Measurements from ENCODE around the gene TFIP11. TPM values are rescaled to one million over a fixed set of nuclear protein-coding genes. Genes with fewer than 3 reads are reported as not detected.
A peak's percentile ranks its signal among the peaks of the same experiment; 100 is the strongest.

The TFIP11 gene
- total and polyA plus RNA-seq, 9 of the 15 experiments (the other 6 are each of a cell fraction or from before 2014, with no cell fraction given) = 11.5 to 38.1 (median 25.2) TPM

DNA sequence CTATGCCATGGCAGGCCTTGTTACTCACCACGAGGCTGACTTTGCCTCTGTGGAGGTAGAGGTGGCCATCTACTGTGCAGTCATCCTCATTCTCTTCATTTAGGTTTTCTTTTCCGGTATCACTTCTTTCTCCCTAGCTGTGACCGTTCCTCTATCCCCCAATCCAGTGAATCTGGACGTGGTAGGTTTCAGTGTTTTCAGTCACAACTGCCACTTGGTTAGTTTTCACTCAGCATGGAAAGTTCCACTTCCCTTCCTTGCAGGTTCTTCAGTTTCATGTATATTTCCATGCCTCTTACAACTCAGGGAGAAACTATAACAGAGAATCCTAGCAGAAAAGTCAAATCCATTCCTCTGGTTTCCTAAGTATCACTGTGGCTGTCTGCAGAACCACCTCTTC is 30.6 kb downstream of the TFIP11 start:
- 8% methylated on average over 4 of the region's 4 CpGs for WGBS (ENCODE audit: insufficient coverage, low coverage, missing lambda C conversion rate)
- H3K9me1 ChIP-seq (ENCODE audit: control insufficient read depth, insufficient read depth, low read length) = no peaks in the 10 kb centered on the region
- H4K20me1 ChIP-seq (replicated peaks; ENCODE audit: control insufficient read depth, insufficient read depth, low read length) = no peaks in the 10 kb centered on the region
- no TSS peak for BruUV-seq (replicated peaks)
- peak overlapping the region; percentile 89 for H3K4me3 ChIP-seq
- H3K27ac ChIP-seq (ENCODE audit: extremely low read depth, low read depth, low read length) = peak overlapping the region; percentile 86
- peak overlapping the region; percentile 71 to 72; a peak in 3 of 4 replicates for H3K9ac ChIP-seq (ENCODE audit: insufficient read depth in 1 of 2, low read depth in 2 of 2, low read length in 2 of 2)
- H3K4me2 ChIP-seq (ENCODE audit: insufficient read depth, low read length) = peak overlapping the region; percentile 97
- peaks cover 98% of the 10 kb centered on the region for H3K79me2 ChIP-seq (ENCODE audit: control insufficient read depth, insufficient read depth, low read length)
- FAIRE-seq = no peak
- ChIA-PET POLR2A (interaction anchor here (0.9 to 4.5 kb wide), 6 partner anchors 11 to 116 kb away, joined by 3 to 35 read pairs (median 4); no protein-coding TSS in a partner anchor), CTCF (ENCODE audit: low intra/inter-chr PET ratio) (no interaction called here)
- no peaks in the 10 kb centered on the region for H3K27me3 ChIP-seq (ENCODE audit: control insufficient read depth in 2 of 2, insufficient read depth in 2 of 2, low read length in 2 of 2)
- peaks cover 37% of the 10 kb centered on the region; the same call in 2 of the 3 replicates for H3K36me3 ChIP-seq (ENCODE audit: control insufficient read depth, insufficient read depth, low read length)
- H2AFZ ChIP-seq (ENCODE audit: low read depth, low read length) = 0 out of 2 replicates have a peak overlapping the region, but pooled peaks have one; percentile 3
- no peak for ATAC-seq
- intact Hi-C loops (cut with micrococcal nuclease) (loop anchor here (10.0 kb wide), 1 partner anchor 103 kb away; no protein-coding TSS in a partner anchor), in situ Hi-C loops (cut with MboI) (no loop called here)
- H3K4me1 ChIP-seq (replicated peaks in 1 of 2; ENCODE audit: control insufficient read depth in 2 of 2, insufficient read depth in 2 of 2, low read length in 2 of 2) = peaks cover 14 to 52% of the 10 kb centered on the region in 2 experiments; a peak in 4 of 5 replicates
- H3K9me3 ChIP-seq (replicated peaks; ENCODE audit: control insufficient read depth, insufficient read depth, low read depth, low read length) = no peaks in the 10 kb centered on the region
- TF ChIP-seq CBFA2T2 (conservative IDR thresholded peaks at IDR 0.05) (no peak), SAFB (IDR thresholded peaks at IDR 0.05; ENCODE audit: borderline replicate concordance, low read depth, low read length) (no peak), ERF (CRISPR knock-in tag; IDR thresholded peaks at IDR 0.05) (no peak), ZNF57 (CRISPR knock-in tag; IDR thresholded peaks at IDR 0.05) (no peak), KDM5B (IDR thresholded peaks at IDR 0.05; ENCODE audit: insufficient replicate concordance, low read depth, low read length) (no peak), RAD21 (CRISPR knock-in tag; conservative IDR thresholded peaks at IDR 0.05 in 1 of 2, IDR thresholded peaks at IDR 0.05 in 1 of 2) (no peak)
- TF ChIP-seq, protein P1, sequence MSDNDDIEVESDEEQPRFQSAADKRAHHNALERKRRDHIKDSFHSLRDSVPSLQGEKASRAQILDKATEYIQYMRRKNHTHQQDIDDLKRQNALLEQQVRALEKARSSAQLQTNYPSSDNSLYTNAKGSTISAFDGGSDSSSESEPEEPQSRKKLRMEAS (CRISPR knock-in tag; IDR thresholded peaks at IDR 0.05) = no peak
- DNase-seq (ENCODE audit: extremely low read depth in 1 of 4, low spot score in 3 of 4) = no peak
